GM19193 (cell line): ENCODE measurements around the gene RELL1.

ENCODE experiments used
- POLR2A ChIP-seq: IDR thresholded peaks from 4 replicates; pipeline ENCODE4 v1.6.1; 2011; ENCODE audit not compliant: insufficient read depth, insufficient read length; ENCODE audit errors: extremely low read depth

The RELL1 gene

DNA sequence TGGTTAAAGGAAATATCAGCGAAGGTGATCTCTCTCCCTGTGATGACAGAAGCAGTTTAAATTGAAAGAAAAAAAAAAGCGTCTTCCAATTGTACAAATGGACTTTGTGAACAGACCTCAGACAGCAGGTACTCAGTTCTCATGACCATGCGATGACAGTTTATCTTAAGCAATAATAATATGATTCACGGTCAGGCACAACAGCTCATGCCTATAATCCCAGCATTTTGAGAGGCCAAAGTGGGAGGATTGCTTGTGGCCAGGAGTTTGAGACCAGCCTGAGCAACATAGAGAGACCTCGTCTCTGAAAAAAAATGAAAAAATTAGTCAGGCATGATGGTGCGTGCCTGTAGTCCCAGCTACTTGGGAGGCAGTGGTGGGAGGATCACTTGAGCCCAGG lies 51.0 kb downstream of the RELL1 start:
- TF ChIP-seq POLR2A = no peak

DNA sequence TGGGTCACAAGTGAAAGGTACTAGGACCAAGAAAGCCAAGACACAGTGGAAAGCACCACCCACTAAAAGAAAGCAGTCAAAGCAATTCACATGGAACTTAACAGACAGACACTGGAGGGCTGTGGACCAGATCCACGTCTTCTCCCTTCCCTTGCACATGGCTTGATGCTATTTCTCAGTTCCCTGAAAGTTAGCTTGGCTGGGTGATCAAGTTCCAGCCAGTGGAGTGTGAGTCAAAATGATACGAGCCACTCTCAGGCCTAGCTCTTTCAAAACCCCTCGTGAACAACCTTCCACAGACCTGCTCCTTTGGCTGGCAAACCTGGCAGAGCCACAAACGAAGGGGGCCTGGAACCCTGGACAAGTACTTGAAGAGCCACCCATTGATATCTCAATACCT lies 52.0 kb downstream of the RELL1 start:
- no peak for TF ChIP-seq POLR2A

DNA sequence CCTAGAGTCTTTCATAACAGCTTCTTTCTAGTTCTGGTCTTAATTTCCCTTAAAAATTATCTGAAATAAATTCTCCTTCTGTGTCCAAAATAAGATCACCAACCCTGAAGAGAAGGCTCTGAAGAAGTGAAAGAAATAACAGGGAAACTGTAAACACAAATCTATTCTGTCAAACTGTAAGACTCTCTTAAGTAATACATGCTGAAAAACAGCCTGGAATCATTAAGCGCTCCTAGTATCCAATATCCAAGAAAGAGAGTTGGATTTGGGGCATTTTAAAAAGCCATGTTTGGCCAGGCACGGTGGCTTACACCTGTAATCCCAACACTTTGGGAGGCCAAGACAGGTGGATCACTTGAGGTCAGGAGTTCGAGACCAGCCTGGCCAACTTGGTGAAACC lies 53.3 kb downstream of the RELL1 start:
- no peak for TF ChIP-seq POLR2A

- TF ChIP-seq POLR2A = no peak
Observed at GRCh38 chr4:37631551-37631950, 54.6 kb downstream of the RELL1 start.

DNA sequence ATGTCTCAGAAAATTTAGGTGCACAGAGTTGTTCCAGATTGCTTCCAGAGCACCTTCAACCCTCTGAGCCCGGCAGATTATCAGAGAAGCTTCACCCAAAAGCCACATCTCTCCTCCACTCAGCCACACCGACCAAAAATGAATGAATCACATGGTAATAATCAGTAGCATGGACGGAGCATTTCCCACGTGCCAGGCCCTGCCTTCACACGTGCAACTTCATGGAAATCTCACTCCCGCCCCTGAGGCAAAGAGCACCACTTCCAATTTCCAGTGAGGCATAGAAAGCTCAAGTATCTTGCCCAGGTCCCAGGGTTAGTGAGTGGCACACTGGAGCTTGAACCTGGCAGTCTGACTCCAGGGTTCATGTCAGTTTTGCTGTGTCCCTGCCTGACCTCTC lies 56.5 kb downstream of the RELL1 start:
- TF ChIP-seq POLR2A = no peak

GRCh38 chr4:37628977-37629609 lies 57.1 kb downstream of the RELL1 start:
- TF ChIP-seq POLR2A = no peak

- no peak for TF ChIP-seq POLR2A
Observed at GRCh38 chr4:37627263-37627662, 58.9 kb downstream of the RELL1 start.

GRCh38 chr4:37625499-37625898 lies 60.7 kb downstream of the RELL1 start:
- TF ChIP-seq POLR2A = no peak

DNA sequence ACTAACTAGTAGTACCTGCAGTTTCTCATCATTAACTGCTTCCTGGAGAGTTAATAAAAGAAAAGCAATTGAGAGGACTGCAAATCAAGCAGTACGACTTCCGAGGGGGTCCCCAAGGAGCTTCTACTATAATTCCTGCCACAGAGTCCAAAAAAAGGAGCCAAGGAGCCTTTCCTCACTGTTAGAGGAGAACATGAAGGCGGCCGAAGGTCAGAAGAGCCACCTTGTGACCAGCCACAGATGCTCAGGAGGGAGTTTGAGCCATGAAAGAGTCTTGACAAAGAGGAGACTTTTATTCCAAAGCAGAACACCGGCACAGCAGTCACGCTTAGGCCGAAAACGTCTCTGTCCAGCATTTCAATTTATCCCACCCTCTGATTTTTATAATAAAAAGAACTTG lies 62.2 kb downstream of the RELL1 start:
- TF ChIP-seq POLR2A = no peak

DNA sequence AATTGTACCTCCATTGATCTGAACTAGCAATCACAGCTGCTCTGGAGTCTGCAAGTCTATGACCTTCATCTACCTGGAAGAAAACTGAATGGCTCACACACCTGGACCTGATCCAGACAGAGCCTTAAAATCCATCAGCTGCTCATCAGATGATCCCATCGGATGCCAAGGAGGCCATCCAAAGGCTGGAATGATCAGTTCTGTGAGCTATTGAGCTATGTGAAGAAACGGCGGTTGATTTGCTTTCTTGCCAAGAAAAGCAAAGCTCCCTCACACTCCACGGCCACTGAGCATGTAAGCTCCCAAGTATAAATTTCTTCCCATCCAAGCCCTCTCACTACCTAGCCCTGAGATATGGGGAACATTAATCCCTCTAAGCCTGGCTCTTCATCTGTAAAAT lies 63.1 kb downstream of the RELL1 start:
- no peak for TF ChIP-seq POLR2A

GRCh38 chr4:37620176-37620575 lies 66.0 kb downstream of the RELL1 start:
- no peak for TF ChIP-seq POLR2A

DNA sequence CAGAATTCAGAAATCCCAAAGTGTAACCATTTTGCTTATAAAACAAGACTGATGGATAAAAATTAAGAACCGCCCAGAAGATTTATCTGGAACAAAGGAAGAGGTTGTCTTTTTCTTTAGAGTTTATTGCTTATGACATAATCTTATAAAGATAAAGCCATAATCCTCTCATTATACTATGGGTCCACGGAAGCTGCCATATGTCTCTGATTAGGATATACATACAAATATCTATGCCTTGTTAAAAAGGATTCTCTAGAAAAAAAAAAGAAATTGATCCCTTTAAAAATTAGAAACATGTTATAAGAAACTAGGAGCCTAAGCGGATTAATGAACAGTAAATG lies 70.5 kb downstream of the RELL1 start:
- TF ChIP-seq POLR2A = no peak

DNA sequence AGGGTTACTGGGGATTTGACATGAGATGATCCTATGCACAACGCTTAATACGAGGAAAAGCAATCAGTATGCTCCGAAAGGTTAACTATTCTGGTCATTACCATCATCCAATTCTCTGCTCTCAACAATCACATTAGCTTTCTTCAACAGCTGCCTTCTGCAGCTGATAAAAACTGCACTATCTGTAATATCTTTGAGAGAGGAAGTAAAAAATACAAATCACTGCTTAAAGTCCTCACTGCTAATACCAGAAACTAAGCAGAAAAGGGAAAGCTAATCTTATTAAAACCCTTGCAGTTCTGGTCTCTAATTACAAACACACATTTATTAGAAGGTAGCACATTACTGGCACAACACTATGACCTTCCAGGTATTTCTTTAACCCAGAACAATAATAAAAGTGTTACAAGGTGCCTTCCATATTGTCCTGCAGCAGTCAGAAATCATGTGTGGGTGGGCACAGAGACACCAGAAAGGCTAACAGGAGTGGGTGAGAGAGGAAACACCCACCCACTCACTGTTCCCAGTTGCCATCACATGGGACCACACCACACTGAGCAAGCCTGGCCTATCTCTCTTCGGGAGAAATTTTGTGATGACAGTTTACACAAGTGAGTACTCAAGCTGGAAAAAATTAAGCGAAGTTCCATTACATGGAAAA lies 71.0 kb downstream of the RELL1 start:
- TF ChIP-seq POLR2A = no peak

DNA sequence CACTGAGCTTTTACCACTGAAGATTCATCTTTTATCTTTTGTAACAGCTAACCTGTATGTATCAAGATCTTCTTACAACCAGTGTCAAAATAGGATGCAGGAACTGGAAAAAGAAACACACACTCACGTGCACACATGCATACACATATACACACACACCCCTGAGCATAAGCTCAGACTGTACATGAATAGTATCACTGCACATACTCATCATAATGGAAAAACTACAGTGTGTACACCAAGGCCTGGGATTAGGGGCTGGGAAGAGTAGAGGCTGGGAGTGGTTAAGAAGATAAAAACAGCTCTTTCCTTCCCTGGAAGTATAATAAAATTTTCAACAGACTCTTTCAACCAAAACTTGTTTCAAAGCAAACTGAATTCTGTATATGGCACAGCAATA lies 73.4 kb downstream of the RELL1 start:
- no peak for TF ChIP-seq POLR2A

GRCh38 chr4:37609626-37610025 lies 76.5 kb downstream of the RELL1 start:
- TF ChIP-seq POLR2A = no peak

GRCh38 chr4:37607018-37607417 lies 79.2 kb downstream of the RELL1 start:
- TF ChIP-seq POLR2A = no peak
